Mucosa of descending colon (tissue), 3 donors: ENCODE results near the gene P3H1. TPM values are rescaled to one million over a fixed set of nuclear protein-coding genes. Genes with fewer than 3 reads are reported as not detected.
A peak's percentile ranks its signal among the peaks of the same experiment; 100 is the strongest.

Source experiments
- ATAC-seq: fragments of 200-7000 bp; cut with Tn5 transposase; one replicate; pipeline ENCODE4 v1.9.1; 2020; ENCODE audit warnings: mild to moderate bottlenecking, moderate library complexity
- DNase-seq, 3 donors: peaks; one replicate each; pipeline ENCODE4 v3.0.0-alpha.2; 2020
- H3K36me3 ChIP-seq: fragments of 200-600 bp; one replicate; pipeline ENCODE4 v1.8.0; 2021; ENCODE audit warnings: low read depth, mild to moderate bottlenecking
- H3K4me1 ChIP-seq: fragments of 200-600 bp; one replicate; pipeline ENCODE4 v1.8.0; 2021; ENCODE audit warnings: low read depth, mild to moderate bottlenecking
- H3K4me3 ChIP-seq: fragments of 200-600 bp; one replicate; pipeline ENCODE4 v1.8.0; 2021; ENCODE audit warnings: mild to moderate bottlenecking
- H3K9me3 ChIP-seq: fragments of 200-600 bp; one replicate; pipeline ENCODE4 v1.8.0; 2021; ENCODE audit warnings: mild to moderate bottlenecking
- CTCF ChIP-seq: fragments of 200-600 bp; IDR thresholded peaks from one replicate; pipeline ENCODE4 v1.8.0; 2022; ENCODE audit warnings: antibody characterized with exemption, mild to moderate bottlenecking
- intact Hi-C, 2 donors: fragments of 100-400 bp; cut with DNase I in 1 of 2; cut with micrococcal nuclease in 1 of 2; formaldehyde crosslinking; loops; one replicate each; pipeline versions ENCODE4 v1.11.0 to v1.11.1; 2022; cut with DNase I, micrococcal nuclease
- total RNA-seq, 3 donors: library from RNA; stranded (reverse); fragmentation: NEBNext Ultra II Directional in 2 of 3; extraction: Animal tissue kit (Norgen Biotek cat#: 25700) in 2 of 3; gene quantifications; one replicate each; pipeline versions ENCODE4 v1.2.1 to v1.2.4, GENCODE V29; 2021 to 2023
- donor health status: DM: no; HTN: no; CAD: no; lungs with moderate emphysema.
- donor health status: DM: no; HTN: no; CAD: no.
- donor health status: DM: no; HTN: yes; CAD: no.

The P3H1 gene
- total RNA-seq, 3 donors from 2014 or later: 8.0 to 20.0 (median 14.5) TPM

DNA sequence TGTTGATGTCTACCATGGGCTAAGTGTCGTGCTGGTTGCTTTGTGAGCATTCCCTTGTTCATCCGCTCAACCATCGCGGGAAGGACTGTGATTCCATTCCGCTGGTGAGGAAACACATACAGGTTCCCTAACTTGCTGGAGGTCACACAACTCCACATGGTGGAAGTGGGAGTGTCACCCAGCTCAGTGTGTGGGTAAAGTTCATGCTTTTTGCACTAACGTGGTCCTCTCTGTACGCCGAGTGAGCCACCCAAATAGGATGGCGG is 22.7 kb downstream of the P3H1 start:
- DNase-seq: peak in 1 of 3 donors; percentile 2
- Histone ChIP-seq H3K9me3 (no peaks in the 10 kb centered on the region), H3K4me3 (no peak overlapping the region), H3K4me1 (peaks cover 3% of the 10 kb centered on the region), H3K36me3 (no peaks in the 10 kb centered on the region)
- intact Hi-C loops: loop anchor here in 1 of 2 donors (10.0 kb wide), 1 partner anchor 169 kb away; no protein-coding TSS in a partner anchor
- no peak for TF ChIP-seq CTCF
- no peak for ATAC-seq

- Histone ChIP-seq H3K36me3 (no peaks in the 10 kb centered on the region), H3K4me3 (no peak overlapping the region), H3K9me3 (no peaks in the 10 kb centered on the region), H3K4me1 (peaks cover 3% of the 10 kb centered on the region)
- DNase-seq: peak in 1 of 3 donors; percentile 19
- intact Hi-C loops: loop anchor here in 1 of 2 donors (10.0 kb wide), 1 partner anchor 169 kb away; no protein-coding TSS in a partner anchor
- ATAC-seq: no peak
- no peak for TF ChIP-seq CTCF
Observed at GRCh38 chr1:42743317-42744147, 23.3 kb downstream of the P3H1 start.

- no peak for ATAC-seq
- no peak for TF ChIP-seq CTCF
- intact Hi-C loops: loop anchor here in 1 of 2 donors (10.0 kb wide), 1 partner anchor 168 kb away; no protein-coding TSS in a partner anchor
- no peak overlapping the region for H3K4me3 ChIP-seq
- peaks cover 3% of the 10 kb centered on the region for H3K4me1 ChIP-seq
- H3K36me3 ChIP-seq: no peaks in the 10 kb centered on the region
- peak in 1 of 3 donors; percentile 1 for DNase-seq
- no peaks in the 10 kb centered on the region for H3K9me3 ChIP-seq
Observed at GRCh38 chr1:42742617-42743316, 24.1 kb downstream of the P3H1 start.

GRCh38 chr1:42742141-42742540 is 24.7 kb downstream of the P3H1 start:
- ATAC-seq (no peak), DNase-seq (peak in 1 of 3 donors; percentile 16)
- Histone ChIP-seq H3K4me1 (peaks cover 3% of the 10 kb centered on the region), H3K36me3 (no peaks in the 10 kb centered on the region), H3K9me3 (no peaks in the 10 kb centered on the region), H3K4me3 (no peak overlapping the region)
- intact Hi-C loops: loop anchor here in 1 of 2 donors (10.0 kb wide), 1 partner anchor 167 kb away; no protein-coding TSS in a partner anchor
- no peak for TF ChIP-seq CTCF

DNA sequence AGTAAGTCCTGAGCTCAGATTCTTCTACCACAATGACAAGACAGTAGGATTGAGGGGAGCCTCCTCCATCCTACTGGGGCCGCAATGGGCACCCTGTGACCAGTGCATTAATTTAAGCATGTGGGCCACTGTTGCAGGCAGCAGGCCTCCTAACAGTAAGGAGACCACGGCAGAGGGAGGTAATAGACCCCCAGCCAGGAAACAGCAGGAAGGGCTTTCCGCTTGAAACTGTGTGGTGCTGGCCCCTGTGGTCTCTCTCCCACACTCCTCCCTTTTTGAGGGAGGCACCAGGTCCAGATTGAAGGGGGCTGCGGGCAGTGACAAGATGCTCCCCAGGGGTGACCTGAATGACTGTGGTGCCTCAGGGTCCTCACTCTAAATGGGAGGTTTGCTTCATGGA is 25.1 kb downstream of the P3H1 start:
- DNase-seq (peak in 1 of 3 donors; percentile 5), ATAC-seq (no peak)
- intact Hi-C loops: loop anchor here in 1 of 2 donors (10.0 kb wide), 1 partner anchor 167 kb away; no protein-coding TSS in a partner anchor
- Histone ChIP-seq H3K36me3 (no peaks in the 10 kb centered on the region), H3K9me3 (no peaks in the 10 kb centered on the region), H3K4me3 (no peak overlapping the region), H3K4me1 (peaks cover 3% of the 10 kb centered on the region)
- no peak for TF ChIP-seq CTCF
